ENCODE measurements around the gene IFI16.
"Not testable (repeated sequence)": the region's sequence is repeated elsewhere in the genome, so short reads cannot be mapped to it uniquely, and the experiment has no call there.

Gene IFI16

DNA sequence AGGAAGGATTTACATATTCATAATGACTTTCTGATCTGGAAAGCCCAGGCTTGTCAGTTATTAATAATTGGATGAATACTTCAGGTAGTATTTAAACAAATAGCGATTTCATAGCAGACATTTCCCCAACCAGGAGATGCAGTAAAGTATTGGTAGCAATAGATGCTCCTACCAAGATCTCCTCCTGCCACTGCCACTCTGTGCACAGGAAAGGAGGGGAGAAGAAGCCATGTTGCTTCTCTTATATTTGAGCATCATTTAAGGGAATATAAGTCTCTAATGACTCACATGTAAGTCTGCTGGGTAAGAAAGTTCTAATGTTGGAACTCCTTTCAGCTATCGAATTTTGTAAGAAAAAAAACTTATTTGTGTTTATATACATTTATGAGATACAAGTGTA, 420 bp upstream of the IFI16 start:
- DNase-seq, result no peak

DNA sequence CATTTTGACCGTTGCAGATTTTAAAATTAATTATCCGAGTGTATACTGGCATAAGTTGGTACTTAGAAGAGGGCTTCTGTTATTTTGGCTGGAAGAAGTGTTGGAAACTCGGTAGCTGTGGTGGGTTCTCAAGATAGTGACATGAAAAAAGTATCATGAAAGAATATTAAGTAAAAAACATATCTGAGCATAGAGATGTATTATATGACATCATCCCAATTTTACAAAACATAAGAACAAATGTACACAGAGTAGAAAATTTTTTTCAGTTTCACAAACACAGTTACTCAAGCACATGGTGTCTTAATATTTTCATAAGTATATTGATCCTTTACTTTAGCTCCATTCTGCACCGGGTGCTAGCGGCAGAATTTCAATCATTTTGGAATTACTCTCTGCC, 684 bp downstream of the IFI16 start:
- DNase-seq, result no peak

DNA sequence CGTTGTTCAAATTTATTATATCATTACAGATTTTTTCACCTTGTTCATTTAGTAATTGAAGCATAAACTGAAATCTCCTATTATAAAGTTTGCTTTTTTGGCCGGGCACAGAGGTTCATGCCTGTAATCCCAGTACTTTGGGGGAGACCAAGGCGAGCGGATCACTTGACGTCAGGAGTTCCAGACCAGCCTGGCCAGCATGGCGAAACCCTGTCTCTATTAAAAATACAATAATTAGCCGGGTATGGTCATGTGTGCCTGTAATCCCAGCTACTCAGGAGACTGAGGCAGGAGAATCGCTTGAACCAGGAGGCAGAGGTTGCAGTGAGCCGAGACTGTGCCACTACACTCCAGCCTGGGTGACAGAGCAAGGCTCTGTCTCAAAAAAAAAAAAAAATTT, 1.3 kb downstream of the IFI16 start:
- DNase-seq, result not testable (repeated sequence)

DNA sequence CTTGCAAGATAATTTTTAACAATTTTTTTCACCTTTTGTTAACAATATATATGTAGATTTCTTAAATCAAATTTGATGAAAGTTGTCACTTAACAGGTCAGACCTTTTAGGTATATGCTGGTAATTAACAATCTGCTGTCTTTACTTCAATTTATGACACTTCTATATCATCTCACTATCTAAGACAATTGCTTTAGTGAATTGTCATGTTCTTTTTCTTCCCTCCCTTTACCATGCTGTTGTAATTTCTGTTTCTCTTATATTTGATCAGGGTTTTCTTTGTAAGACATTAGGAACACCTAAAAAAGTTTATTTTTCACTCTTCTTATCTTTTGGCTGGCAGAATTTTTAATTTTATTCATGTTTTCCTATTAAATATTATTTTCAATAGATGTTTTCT, 2.0 kb downstream of the IFI16 start:
- DNase-seq, result no peak

DNA sequence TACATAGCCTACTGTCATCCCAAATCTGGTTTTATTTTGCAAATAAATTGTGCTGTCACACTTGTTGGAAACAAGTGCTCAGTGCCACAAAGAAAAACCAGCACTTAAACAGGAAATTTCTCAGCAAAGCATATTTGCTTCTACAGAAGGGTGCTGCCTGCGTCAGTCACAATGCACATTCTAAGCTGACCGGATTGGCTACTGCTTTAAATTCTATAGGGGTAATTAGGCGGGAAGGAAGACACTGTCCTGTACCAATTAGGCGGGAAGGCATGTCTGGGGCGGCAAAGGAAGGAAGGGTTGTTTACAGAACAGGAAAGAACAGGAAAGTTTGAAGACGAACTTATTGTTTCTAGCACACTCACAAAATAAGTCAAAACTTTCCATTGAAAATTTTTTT, 2.8 kb downstream of the IFI16 start:
- no peak for DNase-seq

DNA sequence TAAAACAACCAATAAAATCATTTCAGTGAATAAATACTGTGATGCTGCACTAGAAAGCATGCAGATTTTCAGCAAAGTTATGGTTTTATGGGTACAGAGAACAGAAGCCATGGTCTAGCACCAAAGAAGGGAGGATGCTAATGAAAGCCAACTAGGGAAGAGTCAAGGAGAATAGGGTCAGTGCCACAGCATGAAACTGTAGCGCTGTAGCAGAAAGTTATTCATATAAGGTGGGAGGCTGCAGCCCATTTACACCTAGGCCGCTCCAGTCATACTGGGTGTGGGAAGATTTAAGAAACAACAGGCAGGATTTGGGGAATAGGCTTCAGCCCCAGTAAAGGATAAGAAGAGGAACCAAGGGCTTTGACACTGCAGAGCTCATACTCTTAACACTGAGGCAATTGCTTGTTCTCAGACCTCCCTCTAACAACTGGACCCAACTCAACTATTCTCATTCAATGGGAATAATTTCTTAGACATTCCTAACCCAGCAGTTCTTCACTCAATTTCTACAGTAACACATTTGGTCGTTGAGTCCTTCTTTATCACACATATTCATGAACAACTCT, 4.4 kb downstream of the IFI16 start:
- DNase-seq, result no peak

DNA sequence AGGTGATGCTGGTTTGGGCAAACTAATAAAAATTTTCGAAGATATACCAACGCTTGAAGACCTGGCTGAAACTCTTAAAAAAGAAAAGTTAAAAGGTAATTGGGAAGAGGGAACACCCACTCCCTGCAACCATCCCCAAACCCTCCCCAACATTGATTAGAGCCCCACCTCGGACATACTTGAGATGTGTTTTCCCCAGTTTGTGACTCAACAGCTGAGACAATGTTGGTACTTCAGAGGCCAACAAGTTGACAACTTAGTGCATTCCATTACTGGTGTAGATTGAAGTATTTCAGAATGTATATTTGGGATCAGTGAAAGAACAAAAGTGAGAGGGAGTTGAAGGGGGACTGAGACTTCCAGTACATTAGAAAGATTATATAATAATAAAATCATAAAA, 5.1 kb downstream of the IFI16 start:
- no peak for DNase-seq

DNA sequence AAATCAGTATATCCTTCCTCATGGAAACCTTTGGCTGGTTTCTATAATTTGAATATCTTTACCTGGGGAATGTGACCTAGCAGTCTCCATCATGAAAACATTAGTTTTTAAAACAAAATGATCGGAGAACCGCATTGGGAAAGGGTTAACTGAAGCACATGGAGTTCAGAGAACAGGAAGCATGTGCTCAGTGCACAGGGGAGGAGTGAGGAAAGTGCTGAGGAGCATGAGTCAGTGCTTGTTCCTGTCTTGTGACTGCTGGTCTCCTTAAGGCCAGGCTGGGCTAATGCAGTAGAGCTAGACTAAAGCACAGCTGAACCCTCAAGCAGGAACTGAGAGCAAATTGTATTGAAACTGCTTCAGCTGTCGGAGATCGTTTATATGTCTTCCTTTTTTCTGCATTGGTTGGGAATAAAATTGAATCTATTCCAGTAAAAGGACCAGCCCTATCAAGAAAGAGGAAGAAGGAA, 5.8 kb downstream of the IFI16 start:
- DNase-seq, result no peak

DNA sequence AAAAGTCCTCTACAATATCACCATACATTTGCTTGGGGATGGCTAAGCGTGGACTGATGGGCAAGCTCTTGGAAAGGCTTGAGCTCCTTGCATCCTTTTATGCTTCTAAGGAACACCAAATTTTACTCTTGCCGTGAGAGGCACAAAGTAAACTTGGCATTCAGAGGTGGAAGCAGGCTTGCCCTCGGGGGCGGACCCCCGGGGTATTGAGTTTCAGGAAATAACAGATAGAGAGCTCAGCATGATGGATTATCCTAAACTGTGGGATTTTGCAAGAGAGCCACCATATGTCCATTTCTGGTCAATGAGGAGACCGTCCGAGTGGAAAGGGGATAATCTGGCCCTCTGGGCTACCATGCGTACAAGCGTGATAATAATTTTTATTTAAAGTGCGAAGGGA, 14.0 kb downstream of the IFI16 start:
- DNase-seq, result no peak

DNA sequence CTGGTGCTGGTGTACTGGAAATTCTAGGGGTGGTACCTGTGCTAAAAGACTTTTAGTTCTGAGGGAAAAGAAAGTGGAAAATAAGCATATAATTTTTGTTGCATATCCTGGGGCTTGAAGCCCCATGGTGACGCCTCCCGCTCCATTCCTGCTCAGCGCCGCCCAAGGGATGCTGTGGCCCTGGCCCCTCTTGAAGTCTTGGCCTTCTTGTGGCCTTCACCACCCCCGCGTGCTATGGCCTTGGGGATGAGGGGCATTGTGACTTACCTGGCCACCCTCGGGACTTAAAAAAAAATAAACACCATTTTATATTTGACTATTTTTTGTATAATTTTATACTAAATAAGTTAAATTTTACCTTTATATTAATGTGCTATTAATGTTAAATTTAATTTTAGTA, 15.3 kb downstream of the IFI16 start:
- no peak for DNase-seq

DNA sequence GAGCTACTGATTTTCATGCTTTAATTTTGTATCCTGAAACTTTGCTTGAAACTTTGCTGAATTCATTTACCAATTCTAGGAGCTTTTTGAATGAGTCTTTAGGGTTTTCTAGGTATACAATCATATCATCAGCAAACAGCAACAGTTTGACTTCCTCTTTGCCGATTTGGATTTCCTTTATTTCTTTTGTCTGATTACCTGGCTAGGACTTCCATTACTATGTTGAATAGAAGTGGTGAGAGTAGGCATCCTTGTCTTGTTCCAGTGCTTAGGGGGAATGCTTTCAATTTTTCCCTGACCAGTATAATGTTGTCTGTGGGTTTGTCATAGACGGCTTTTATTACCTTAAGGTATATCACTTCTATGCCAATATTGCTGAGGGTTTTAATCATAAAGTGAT, 17.1 kb downstream of the IFI16 start:
- not testable (repeated sequence) for DNase-seq

DNA sequence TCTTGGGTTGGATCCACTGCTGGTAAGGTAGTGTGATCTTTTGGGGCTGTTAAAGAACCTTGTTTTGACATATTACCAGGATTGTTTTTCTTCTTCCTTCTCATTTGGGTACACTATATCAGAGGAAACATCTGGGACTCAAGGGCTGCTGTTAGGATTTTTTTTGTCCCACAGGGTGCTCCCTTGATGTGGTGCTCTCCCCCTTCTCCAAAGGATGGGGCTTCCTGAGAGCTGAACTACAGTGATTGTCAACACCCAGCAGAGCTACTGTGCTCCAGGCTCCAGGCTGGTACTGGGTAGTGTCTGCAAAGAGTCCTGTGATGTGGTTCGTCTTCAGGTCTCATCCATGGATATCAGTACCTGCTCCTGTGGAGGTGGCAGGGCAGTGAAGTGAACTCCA, 20.6 kb downstream of the IFI16 start:
- DNase-seq, result no peak

DNA sequence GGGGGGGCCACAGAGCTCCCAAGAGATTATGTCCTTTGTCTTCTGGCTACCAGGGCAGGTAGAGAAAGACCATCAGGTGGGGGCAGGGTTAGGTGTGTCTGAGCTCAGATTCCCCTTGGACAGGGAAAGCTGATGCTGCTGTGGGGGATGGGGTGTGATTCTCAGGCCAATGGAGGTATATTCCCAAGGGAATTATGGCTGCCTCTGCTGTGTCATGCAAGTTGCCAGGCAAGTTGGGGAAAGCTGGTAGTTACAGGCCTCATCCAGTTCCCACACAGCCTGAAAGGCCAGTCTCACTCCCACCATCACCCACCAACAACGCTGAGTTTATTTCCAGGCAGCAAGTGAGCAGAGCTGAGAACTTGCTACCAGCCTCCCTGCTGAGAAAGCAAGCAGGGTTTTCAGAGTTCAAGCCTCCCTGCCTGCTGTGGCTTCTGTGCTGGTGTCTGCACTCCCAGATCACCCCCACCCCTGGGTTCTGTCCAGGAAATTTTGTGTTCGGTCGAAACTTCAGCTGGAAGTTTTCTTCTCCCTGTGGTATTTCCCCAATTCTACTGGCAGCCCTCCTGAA, 21.3 kb downstream of the IFI16 start:
- DNase-seq, result no peak

DNA sequence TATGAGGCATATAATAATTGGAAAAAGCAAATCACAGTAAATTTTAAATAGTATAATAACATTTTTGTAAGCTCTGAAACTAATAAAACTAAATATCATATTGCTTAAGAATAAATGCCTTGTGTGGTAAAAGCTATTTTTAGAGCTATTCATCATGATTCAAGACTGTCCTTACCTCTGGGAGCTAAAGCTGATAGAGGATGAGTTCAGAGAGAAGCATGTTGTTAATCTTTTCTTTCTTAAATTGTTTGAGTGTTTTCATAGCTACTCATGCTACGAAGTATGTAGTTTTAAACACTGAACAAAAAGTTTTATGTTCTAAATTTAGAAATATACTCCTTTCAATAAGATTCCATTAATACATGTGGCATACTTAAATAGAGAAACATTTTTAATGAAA, 30.5 kb downstream of the IFI16 start:
- DNase-seq, result no peak

DNA sequence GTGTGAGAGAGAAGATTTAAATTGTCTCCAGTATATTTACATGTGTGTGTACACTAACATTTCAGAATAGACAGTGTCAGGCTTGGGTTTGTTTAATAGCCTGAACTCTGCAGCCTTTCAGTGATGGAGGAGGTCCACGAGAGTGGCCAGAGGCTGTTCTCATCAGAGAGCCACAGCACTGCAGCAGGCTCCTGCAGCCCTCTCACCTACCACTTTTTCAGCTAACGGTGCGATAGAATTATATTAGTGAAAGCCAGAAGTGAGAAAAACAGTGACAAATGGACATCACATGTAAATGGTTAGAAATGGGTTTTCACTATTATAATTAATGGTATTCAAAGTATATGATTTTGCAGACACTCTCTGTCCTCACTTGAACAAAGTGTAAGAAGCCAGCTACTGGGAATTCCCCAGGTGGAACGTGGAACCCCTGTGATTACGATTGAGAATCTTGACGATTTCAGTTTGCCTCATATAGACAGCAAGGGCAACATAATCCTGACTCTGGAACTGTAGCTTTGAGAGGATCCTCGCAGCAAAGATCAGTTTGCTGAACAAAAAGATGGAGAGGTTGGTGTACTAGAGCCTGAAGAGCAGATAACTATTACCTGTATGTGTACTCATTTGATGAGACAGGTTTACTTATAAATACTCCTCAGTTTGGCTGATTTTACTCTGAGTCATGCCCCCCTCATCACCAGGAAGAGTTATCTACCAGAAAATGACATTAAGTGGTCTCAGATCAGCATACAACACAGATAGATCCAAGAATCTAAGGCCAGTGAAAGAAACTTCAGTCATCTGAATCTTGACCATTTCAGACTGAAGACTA, 31.4 kb downstream of the IFI16 start:
- no peak for DNase-seq

DNA sequence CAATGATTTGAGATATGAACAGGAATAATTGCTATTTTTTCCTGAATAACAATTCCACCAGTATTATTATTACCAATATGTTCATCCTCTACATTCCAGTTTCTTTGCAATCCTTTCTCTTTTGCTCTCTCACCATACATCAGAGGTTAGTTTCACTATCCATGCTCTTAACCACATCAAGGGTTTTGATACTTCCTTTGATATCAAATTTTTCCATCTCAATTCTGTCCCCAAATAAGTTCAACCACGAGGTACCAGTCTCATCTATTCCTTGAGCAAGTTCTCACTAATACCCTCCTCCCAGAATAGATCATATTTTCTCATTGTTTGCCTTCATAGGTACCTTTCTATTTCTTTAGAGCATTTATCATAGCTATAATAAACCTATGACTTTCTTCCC, 36.8 kb downstream of the IFI16 start:
- not testable (repeated sequence) for DNase-seq

DNA sequence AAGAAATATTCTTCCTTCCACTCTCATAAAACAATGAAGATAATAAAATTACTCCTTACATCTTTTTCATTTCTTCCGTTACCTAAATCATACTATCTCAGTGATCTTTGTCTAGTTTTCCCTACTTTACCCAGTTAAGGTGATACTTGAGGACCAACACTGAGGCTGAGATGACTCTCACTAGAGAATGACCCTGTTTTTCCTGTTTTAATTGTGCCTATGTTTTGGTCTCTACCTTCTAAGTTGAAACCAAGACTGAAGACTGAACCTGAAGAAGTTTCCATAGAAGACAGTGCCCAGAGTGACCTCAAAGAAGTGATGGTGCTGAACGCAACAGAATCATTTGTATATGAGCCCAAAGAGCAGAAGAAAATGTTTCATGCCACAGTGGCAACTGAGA, 41.7 kb downstream of the IFI16 start:
- no peak for DNase-seq

DNA sequence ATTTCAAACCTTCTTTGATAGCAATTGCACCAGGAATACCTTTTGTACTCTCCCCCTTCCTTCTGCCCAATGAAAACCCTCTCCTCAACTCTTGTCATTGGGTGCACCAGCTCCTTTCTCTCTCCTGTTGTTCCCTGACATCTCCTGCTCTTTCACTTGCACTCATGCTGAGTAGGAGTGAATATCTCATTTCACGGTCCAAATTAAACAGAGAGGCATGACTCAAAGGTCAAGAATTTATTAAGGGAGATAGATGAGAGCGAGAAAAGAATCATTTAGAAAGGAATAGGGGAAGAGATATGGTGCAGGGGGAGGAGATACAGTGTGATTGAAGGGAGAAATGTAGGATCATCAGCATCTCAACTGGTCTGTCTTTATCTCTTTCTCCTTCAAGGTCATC, 44.7 kb downstream of the IFI16 start:
- no peak for DNase-seq

DNA sequence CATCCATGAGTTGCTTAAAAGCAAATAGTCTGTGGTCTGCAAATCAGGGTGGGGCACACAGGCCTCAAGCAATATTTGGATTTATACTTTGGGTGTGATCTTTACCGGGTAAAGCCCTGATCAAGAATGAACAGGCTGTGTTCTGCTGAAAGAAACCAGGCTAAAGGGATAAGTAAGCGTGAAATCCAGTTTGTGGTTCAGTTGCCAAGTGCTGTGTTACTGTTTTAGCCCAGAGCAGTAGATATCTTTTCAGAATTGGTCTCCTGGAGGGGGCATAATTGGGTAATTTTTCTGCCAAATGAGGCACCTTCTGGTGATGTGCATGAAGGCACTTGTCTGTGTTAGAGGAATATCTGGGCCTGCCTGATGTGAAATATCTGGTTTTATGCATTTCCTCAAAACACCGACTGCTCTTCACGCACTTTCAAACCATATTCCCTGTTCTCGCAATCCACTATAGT, 45.5 kb downstream of the IFI16 start:
- DNase-seq, result no peak

DNA sequence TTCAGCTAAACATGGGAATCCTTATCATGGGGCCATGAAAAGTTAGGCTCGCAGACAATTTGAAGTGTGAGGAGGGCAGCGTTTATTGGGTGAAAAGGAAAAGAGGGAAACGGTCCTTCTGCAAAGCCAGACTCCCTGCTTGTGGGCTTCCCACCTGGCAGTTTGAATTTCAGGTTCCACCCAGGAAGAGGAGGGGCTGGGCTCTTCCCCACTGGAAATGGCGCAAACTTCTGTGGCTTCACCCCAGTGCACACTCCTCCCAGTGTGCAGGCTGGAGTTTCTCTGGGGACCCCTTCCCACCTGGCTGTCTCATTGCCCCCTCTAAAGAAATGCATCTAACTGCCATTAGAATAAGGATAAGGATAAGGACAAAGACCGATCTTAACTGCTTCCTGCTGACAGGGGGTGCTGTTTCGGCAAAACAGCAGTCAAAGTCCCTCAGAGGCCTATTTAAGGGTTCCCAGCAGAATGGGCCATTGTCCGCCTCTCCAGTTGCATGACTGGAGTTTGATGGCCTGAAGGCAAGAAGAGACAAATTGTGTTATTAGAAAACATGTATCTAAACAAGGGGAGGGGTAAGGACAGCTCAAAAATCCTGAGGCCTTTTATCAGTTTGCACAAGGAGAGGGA, 46.5 kb downstream of the IFI16 start:
- no peak for DNase-seq

DNA sequence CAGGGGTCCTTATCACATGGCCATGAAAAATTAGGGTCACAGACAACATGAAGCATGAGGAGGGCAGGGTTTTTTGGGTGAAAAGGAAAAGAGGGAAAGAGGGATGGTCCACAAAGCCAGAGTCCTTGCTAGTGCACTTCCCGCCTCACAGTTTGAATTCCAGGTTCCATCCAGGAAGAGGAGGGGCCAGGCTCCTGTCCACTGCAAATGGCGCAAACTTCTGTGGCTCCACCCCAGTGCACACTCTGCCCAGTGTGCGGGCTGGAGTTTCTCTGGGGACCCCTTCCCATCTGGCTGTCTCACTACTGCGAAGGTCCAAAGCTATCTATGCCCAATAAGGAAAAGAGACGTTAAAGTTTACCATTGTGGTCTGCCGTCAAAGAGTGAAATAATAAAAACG, 49.0 kb downstream of the IFI16 start:
- DNase-seq, result no peak

DNA sequence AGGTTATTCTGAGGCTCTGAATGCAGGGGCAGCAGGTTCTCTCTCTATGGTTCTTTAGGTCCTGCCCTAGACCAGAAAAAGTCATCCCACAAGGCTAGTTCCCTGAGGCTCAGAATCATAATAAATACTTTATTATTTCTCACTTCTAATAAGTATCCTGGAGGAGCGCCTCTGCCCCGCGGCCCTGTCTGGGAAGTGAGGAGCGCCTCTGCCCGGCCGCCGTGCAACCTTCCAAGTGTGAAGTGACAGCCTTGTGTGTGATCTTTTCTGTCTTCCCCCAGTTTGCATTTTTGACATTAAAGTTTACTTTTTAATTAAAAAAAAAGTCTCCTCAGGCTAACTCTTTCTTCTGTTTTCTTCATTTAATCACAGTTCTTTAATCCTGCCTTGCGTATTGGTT, 55.4 kb downstream of the IFI16 start:
- DNase-seq, result no peak

DNA sequence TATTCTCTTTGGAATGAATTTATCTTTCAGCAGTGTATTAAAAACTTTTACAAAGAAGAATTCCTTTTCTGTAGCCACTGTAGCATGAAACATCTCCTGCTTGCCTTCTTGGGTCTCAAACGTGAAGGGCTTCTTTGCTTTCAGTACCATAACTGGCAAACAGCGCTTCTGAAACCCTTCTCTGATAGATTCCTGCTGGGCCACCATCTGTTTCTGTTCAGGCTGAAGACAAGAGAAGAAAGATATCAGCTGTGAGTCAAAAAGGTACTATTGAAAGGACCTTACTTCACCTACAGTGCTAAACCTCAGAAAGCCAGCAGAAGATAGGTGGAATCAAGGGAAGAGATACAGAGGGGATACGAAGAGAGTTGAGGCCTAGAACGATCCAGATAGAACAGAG, 56.4 kb downstream of the IFI16 start:
- DNase-seq, result no peak

All from cortex of kidney (tissue), 1 donor.